Mononuclear cell (primary cell): ENCODE results near the gene NCKAP5. TPM values are rescaled to one million over a fixed set of nuclear protein-coding genes. Genes with fewer than 3 reads are reported as not detected.

Experiments used
- H3K27me3 ChIP-seq: 2 replicates; pipeline ENCODE4 v1.6.0; 2011; ENCODE audit warnings: low read length, control low read depth; ENCODE audit not compliant: insufficient read depth
- H3K4me1 ChIP-seq: 2 replicates; pipeline ENCODE4 v1.5.1; 2011; ENCODE audit warnings: mild to moderate bottlenecking, low read length, control low read depth; ENCODE audit not compliant: insufficient read depth
- H3K4me3 ChIP-seq: 2 replicates; pipeline ENCODE4 v1.5.1; 2011; ENCODE audit warnings: mild to moderate bottlenecking, low read length, moderate library complexity
- H3K9me3 ChIP-seq: 2 replicates; pipeline ENCODE4 v1.5.1; 2011; ENCODE audit warnings: low read depth, mild to moderate bottlenecking, control low read depth, low read length
- total RNA-seq: library from RNA; depleted of rRNA; stranded (reverse); fragments of >200 nt; gene quantifications from one replicate; pipeline ENCODE4 v1.2.3, GENCODE V29; 2012

NCKAP5 gene
- total RNA-seq, 1 donor: under 0.01 TPM

DNA sequence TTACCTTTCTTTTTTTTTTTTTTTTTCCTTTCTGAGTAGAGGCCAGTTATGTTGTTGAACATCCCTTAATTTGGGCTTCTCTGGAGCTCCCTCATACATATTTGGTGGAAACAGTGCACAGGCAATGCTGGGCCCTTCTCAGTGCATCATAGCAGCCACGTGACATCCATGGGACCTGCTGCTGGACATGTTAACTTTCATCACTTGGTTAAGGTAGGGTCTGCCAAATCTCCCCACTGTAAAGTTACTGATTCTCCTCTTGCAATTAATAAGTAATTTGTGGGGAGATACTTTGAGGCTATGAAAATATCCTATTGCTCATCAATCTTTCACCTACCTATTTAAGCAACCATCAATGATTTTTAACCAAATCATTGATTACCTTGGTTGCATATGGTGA lies 686.7 kb downstream of the NCKAP5 start:
- H3K4me1 ChIP-seq: no peaks in the 10 kb centered on the region
- no peaks in the 10 kb centered on the region for H3K9me3 ChIP-seq
- H3K4me3 ChIP-seq: no peak overlapping the region
- no peaks in the 10 kb centered on the region for H3K27me3 ChIP-seq

DNA sequence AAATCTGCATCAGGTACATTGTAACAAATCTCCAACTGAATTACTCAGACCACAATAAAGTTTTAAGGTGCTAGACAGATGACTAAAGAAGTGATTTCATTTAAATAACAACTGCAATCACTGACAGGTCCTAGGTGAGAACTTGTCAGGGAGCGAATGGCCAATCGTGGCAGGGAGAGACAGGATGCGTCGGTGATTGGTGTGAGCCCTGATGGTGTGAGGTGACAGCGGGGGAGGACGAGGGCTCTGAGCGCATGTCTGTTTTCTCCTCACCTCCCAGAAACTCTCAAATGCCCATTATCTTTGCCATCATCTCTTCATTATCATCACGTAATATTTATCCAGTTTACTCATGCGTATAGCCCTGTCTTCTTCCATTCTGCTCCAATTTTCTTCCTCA lies 690.3 kb downstream of the NCKAP5 start:
- Histone ChIP-seq H3K27me3 (no peaks in the 10 kb centered on the region), H3K4me3 (no peak overlapping the region), H3K4me1 (no peaks in the 10 kb centered on the region), H3K9me3 (no peaks in the 10 kb centered on the region)

DNA sequence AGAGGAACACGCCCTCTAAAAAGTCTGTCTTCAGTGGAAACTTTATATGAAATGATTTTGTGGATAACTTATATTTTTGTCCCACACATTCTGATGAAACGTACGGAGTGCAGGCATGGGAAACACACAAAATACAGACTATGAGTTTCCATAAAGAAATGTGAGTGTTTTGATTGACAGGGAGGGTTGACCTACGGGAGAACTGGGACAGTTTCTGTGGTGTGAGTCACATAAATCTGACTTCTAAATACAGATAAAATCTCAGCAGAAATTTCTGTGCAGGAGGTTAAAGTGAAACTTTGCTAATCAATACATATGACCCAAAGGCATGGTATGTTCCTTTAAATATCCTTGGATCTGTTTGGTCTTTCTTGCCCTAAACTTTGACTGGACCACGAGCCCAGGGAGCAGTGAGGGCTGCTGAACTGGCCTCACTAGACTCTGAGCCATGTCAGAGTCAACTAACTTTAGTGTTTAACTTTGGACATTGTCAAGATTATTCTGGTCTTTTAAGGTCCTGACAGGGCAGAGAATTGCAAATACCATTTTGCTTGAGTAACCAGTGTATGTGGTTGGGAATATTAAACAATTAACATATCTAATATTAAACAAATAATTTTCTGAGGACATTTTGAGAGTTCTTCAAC lies 691.4 kb downstream of the NCKAP5 start:
- no peaks in the 10 kb centered on the region for H3K27me3 ChIP-seq
- no peak overlapping the region for H3K4me3 ChIP-seq
- no peaks in the 10 kb centered on the region for H3K4me1 ChIP-seq
- no peaks in the 10 kb centered on the region for H3K9me3 ChIP-seq

DNA sequence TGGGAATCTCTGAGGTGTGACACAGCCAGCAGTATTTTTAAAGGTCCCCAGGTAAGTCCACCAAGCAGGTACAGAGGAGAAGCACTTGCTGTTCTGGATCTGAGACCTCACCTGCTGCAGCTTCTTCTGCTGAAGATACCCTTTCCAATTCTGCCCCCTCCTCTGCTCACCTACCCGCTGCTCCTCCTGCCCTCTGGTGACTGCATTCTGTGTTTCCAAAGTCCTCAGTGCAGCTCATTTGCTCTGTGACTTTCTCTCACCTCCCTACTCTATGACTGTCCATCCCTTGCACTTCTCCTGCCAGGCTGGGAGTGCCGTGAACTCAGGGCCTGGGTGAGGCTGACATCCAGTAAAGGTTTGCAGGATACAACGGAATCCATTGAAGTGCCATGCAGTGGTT lies 693.1 kb downstream of the NCKAP5 start:
- Histone ChIP-seq H3K27me3 (no peaks in the 10 kb centered on the region), H3K4me3 (no peak overlapping the region), H3K4me1 (no peaks in the 10 kb centered on the region), H3K9me3 (no peaks in the 10 kb centered on the region)

DNA sequence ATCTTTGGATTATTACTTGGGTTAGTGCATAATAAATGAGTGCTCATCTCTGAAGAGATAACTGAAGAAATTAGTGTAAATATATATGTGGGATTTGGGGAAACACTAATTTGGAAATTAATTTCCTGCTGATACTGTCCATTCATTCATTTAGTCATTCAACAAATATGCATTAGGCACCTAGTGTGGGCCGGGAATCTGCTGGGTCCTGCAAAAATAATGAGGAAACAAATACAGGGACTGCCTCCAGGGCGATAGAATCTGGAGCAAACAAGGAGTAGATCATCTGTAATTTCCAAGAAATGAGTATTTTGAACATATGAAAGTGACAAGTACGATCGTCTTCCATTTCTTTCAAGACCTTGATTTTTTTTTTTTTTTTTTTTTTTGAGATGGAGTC lies 694.5 kb downstream of the NCKAP5 start:
- Histone ChIP-seq H3K9me3 (no peaks in the 10 kb centered on the region), H3K4me1 (no peaks in the 10 kb centered on the region), H3K4me3 (no peak overlapping the region), H3K27me3 (no peaks in the 10 kb centered on the region)

DNA sequence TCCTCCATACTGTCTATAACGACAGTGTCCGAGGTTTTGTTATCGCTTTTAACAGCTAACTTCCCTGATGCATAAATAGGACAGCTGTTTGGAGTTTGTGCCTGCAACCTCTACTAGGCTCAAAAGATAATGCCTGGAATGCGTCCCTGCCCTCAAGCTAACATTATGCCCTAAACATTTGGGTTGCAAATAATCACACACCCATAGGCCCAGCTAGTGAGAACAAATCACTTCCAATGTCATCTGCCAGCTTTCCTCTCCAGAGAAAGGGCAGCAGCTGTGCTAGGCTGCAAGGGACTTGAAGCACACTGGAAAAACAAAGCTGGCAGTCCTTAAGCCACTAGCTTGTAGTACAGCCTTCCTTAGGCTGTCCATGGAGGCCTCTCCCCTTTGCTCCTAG lies 696.4 kb downstream of the NCKAP5 start:
- Histone ChIP-seq H3K4me3 (no peak overlapping the region), H3K9me3 (no peaks in the 10 kb centered on the region), H3K27me3 (no peaks in the 10 kb centered on the region), H3K4me1 (no peaks in the 10 kb centered on the region)

DNA sequence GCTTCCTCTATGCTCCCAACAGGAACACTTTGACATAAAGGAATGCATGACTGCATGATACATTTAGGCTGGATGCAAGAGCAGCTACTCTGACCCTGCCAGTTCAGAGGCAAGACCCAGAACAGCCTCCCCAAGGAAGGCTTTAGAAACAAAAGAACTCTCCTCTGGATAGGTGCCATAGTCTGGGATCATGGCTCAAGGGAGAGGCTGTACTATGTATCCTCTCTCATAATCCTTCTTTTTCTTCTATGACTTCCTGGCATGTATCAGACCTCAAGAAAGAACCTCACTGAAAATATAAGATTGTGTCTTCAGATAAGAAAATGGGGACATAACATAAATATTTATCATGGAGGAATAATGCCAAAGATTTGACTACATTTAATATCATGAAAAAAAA lies 704.3 kb downstream of the NCKAP5 start:
- Histone ChIP-seq H3K4me3 (no peak overlapping the region), H3K4me1 (no peaks in the 10 kb centered on the region), H3K9me3 (no peaks in the 10 kb centered on the region), H3K27me3 (no peaks in the 10 kb centered on the region)

DNA sequence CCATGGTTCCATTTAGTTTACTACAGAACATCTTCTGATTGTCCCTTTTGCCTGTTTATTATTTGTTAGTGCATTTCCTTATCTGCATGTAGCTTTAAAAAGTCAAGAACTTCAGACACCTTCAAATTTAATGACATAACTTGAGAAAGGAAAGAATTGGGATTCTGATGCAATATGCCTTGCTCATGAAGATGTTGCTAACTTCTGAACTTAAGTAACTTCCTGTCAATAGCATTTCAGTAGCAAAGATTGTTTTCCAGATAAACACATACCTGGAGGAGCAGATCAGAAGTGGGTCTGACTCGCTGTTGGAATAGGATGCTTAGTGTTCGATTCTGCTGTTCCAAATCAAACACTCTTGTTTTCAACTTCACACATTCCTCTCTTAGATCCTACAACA lies 708.0 kb downstream of the NCKAP5 start:
- Histone ChIP-seq H3K4me3 (no peak overlapping the region), H3K9me3 (no peaks in the 10 kb centered on the region), H3K27me3 (no peaks in the 10 kb centered on the region), H3K4me1 (no peaks in the 10 kb centered on the region)

DNA sequence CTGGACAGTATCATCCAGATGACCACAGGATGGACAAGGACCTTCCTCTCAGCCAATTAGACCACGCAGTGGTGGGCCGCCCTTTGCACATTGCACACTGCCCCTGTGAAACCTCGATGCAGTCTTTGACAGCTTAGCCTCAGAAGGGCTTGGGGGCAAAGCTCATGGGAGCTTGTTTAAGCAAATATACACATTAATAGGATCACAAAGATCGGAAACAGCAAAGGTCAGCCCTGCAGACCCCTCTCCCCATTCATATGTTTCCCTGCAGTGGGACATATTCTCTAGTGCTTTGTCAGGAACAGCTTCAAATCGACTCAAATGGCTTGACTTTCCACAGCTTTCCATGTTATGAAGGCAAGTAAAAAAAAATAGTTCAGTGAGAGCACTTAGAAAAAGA lies 708.7 kb downstream of the NCKAP5 start:
- H3K9me3 ChIP-seq: no peaks in the 10 kb centered on the region
- no peak overlapping the region for H3K4me3 ChIP-seq
- no peaks in the 10 kb centered on the region for H3K4me1 ChIP-seq
- H3K27me3 ChIP-seq: no peaks in the 10 kb centered on the region

DNA sequence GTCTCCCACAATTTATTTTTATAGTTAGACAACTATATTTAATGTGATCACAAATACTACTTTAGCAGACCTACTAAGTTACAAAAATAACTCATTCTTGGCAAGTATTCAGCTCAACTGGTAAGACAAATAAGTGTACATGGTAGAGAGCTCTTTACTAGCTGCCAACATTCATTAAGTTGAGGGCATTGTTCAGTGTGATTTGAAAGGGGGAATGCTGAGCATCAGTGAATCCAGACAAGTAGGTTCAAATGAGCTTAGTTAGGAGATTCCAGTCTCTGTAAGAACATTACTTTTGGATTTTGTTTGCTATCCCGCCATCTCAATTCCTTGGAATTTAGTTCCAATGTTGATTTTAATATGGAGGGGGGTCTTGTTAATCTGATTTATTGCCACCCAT lies 710.9 kb downstream of the NCKAP5 start:
- Histone ChIP-seq H3K4me3 (no peak overlapping the region), H3K4me1 (no peaks in the 10 kb centered on the region), H3K27me3 (no peaks in the 10 kb centered on the region), H3K9me3 (no peaks in the 10 kb centered on the region)

DNA sequence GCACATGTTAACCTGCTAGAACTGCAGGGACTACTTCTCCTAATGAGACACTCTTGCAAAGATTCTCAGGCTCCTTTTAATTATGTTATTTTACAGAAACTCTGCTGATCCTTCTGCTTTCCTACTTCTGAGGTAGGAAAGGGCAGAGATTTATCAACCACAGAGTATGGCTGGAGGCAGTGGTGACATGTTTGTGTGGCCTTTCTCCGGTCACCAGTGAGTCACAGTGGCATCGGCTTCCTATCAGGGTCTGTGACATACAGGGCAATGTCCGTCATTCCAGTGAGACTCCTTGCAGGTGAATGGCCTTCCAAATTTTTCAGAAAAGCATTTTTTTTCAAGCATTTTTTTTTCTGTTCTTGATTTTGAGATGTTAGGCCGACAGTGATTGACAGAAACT lies 717.6 kb downstream of the NCKAP5 start:
- no peak overlapping the region for H3K4me3 ChIP-seq
- H3K27me3 ChIP-seq: no peaks in the 10 kb centered on the region
- H3K4me1 ChIP-seq: no peaks in the 10 kb centered on the region
- no peaks in the 10 kb centered on the region for H3K9me3 ChIP-seq

DNA sequence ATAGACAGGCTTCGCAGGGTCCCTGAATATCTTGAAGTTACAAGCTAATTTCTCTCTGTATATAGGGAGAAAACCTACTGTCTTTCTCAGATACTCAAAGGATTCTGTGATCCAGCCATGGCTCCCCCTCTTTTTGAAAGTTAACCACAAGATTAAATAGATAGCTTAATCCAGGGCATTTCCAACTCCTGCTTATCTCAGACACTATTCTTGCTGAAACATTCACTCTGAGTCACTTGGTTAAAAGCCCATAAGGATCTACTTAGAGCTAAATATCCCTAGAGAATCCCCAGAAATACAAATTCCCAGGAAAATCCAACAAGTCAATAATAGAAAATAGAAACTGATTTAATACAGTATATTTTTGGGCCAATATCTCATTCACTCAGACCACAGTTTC lies 719.1 kb downstream of the NCKAP5 start:
- H3K4me3 ChIP-seq: no peak overlapping the region
- H3K9me3 ChIP-seq: no peaks in the 10 kb centered on the region
- no peaks in the 10 kb centered on the region for H3K27me3 ChIP-seq
- no peaks in the 10 kb centered on the region for H3K4me1 ChIP-seq

DNA sequence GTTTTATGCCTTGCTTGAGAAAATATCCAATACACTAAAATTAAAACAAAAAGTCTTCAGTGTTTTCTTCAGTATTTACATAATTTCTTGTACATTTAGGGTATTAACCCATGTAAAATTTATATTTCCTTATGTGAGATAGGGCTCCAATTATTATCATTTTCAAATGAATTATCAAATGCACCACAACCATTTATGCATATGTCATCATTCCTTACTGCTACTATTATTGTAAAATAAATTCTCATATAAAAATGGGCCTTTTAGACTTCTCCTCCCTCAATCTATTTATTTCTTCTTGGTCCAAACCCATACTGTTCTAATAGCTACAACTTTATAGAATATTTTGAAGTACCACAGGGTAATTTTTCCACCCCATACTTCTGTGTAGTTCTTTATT lies 722.9 kb downstream of the NCKAP5 start:
- H3K27me3 ChIP-seq: no peaks in the 10 kb centered on the region
- H3K4me1 ChIP-seq: no peaks in the 10 kb centered on the region
- H3K4me3 ChIP-seq: no peak overlapping the region
- H3K9me3 ChIP-seq: no peaks in the 10 kb centered on the region

DNA sequence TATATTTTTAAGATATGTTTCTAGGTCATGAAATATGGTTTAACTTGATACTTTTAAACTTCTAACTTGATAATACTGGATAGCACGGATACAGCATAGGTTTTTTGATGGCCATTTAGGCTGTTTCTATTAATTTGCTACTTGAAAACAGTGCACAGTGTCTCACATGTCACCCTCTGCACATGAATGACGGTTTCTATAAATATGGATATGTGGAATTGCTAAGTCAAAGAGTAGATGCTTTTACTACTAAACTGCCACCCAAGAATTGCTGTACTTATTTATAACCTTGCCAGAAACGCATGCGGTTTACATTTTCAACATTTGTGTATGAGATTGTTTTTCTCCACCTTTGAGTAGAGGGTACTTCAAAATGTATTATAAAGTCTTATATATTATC lies 723.7 kb downstream of the NCKAP5 start:
- no peak overlapping the region for H3K4me3 ChIP-seq

DNA sequence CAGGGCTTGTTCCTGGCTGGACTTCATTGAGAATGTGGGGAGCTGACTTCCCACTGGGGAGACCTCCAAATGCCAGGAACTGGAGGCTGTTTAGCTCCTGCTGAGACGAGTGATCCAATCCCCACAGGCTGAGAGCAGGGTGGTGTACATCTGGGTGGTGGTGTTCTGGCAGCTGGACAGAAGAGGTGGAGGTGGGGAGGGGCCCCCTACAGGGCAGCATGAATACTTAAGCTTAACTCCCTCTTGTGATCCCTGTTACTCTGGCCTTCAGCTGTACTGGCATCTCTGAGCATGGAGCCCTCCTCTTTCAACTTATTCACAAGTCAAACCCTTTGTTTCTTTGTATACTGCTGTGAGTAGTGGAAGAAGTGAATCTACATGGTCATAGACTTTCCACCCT lies 730.5 kb downstream of the NCKAP5 start:
- H3K27me3 ChIP-seq: no peaks in the 10 kb centered on the region
- peaks cover 10% of the 10 kb centered on the region for H3K9me3 ChIP-seq
- H3K4me3 ChIP-seq: no peak overlapping the region
- H3K4me1 ChIP-seq: no peaks in the 10 kb centered on the region

More for the DNA sequence above, 723.7 kb downstream of the NCKAP5 start:
- no peaks in the 10 kb centered on the region for H3K9me3 ChIP-seq
- H3K27me3 ChIP-seq: no peaks in the 10 kb centered on the region
- no peaks in the 10 kb centered on the region for H3K4me1 ChIP-seq

DNA sequence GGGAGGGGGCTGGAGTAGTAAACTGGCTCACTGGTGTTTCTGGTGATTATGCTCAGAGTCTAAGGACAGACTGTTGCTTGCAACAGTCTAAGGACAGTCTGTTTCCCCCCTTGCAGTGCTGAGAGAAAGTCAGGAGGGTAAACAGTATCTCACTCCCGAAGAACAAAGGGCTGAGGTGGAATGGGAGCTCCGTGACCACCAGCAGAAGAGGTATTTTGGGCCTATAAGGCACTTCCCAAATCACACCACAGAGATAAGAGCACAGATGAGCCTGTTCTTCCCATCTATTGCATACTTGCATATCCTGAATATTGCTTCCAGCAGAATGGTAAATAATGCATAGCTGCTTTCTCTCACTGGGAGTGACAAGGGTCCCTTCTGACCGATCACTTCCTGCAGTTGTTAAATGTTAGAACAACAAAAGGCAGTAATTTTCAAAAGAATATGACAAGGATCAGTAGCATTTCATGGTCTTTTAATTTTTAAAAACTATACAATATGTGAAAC lies 737.9 kb downstream of the NCKAP5 start:
- Histone ChIP-seq H3K27me3 (no peaks in the 10 kb centered on the region), H3K4me3 (no peak overlapping the region), H3K9me3 (peaks cover 4% of the 10 kb centered on the region), H3K4me1 (no peaks in the 10 kb centered on the region)
